Caki2 (cell line): Measurements from ENCODE around the gene FOXJ1. TPM values are rescaled to one million over a fixed set of nuclear protein-coding genes. Genes with fewer than 3 reads are reported as not detected.

Experiments
- DNase-seq: peaks from one replicate; pipeline ENCODE4 v3.0.0-alpha.2; 2015; ENCODE audit warnings: low read depth
- in situ Hi-C: cut with HindIII; loops from 2 replicates; pipeline ENCODE4 v1.10.0; 2016; ENCODE audit warnings: low sequenced_read_pairs, low pct_unique_long_range_greater_than_20kb, mixed read lengths
- total RNA-seq: library from RNA; depleted of rRNA; stranded (reverse); fragments of >200 nt; shearing (Covaris generic); gene quantifications from 2 replicates; pipeline ENCODE4 v1.2.3, GENCODE V29; 2014; ENCODE audit warnings: low replicate concordance

Gene FOXJ1
- total RNA-seq, 1 experiment from 2014 or later, result not detected

- DNase-seq, result no peak
- in situ Hi-C loops, result no loop called here
Observed at GRCh38 chr17:76132574-76133338, 8.3 kb downstream of the FOXJ1 start.

- DNase-seq, result no peak
- in situ Hi-C loops, result no loop called here
Observed at GRCh38 chr17:76131692-76132573, 9.1 kb downstream of the FOXJ1 start.

GRCh38 chr17:76131051-76131691 is 9.9 kb downstream of the FOXJ1 start:
- in situ Hi-C loops, result no loop called here
- DNase-seq, result no peak

GRCh38 chr17:76130473-76130872 is 10.6 kb downstream of the FOXJ1 start:
- in situ Hi-C loops, result no loop called here
- DNase-seq, result no peak

GRCh38 chr17:76125922-76126321 is 15.1 kb downstream of the FOXJ1 start:
- no peak for DNase-seq
- in situ Hi-C loops, result no loop called here

GRCh38 chr17:76125391-76125675 is 15.7 kb downstream of the FOXJ1 start:
- in situ Hi-C loops, result no loop called here
- no peak for DNase-seq

GRCh38 chr17:76124582-76125390 is 16.3 kb downstream of the FOXJ1 start:
- no peak for DNase-seq
- in situ Hi-C loops, result no loop called here

GRCh38 chr17:76123749-76124581 is 17.1 kb downstream of the FOXJ1 start:
- no peak for DNase-seq
- in situ Hi-C loops, result no loop called here

GRCh38 chr17:76123191-76123499 is 17.9 kb downstream of the FOXJ1 start:
- in situ Hi-C loops, result no loop called here

GRCh38 chr17:76122431-76123190 is 18.4 kb downstream of the FOXJ1 start:
- in situ Hi-C loops, result no loop called here
- DNase-seq, result no peak

More at GRCh38 chr17:76123191-76123499, 17.9 kb downstream of the FOXJ1 start:
- DNase-seq, result no peak

- DNase-seq, result no peak
- in situ Hi-C loops, result no loop called here
Observed at GRCh38 chr17:76121932-76122430, 19.1 kb downstream of the FOXJ1 start.

- in situ Hi-C loops, result no loop called here
- DNase-seq, result no peak
Observed at GRCh38 chr17:76120658-76121008, 20.4 kb downstream of the FOXJ1 start.

- DNase-seq, result no peak
- in situ Hi-C loops, result no loop called here
Observed at GRCh38 chr17:76119409-76120371, 21.4 kb downstream of the FOXJ1 start.

GRCh38 chr17:76115138-76115754 is 25.8 kb downstream of the FOXJ1 start:
- in situ Hi-C loops, result no loop called here
- no peak for DNase-seq

GRCh38 chr17:76111956-76112355 is 29.1 kb downstream of the FOXJ1 start:
- in situ Hi-C loops, result no loop called here
- DNase-seq, result no peak

- in situ Hi-C loops, result no loop called here
- no peak for DNase-seq
Observed at GRCh38 chr17:76107509-76107908, 33.5 kb downstream of the FOXJ1 start.
